HG03280 (cell line): ENCODE measurements around the gene SYT4.

Source experiments
- ATAC-seq: cut with Tn5 transposase; IDR thresholded peaks from one replicate; pipeline ENCODE4 v1.9.1; 2021; ENCODE audit warnings: mild to moderate bottlenecking, moderate library complexity; ENCODE audit not compliant: unreplicated experiment

SYT4 gene

GRCh38 chr18:43222501-43222900 lies 54.8 kb downstream of the SYT4 start:
- no peak for ATAC-seq

GRCh38 chr18:43220691-43221090 lies 56.6 kb downstream of the SYT4 start:
- no peak for ATAC-seq
